NCI-H526 treated with DMSO at 0.1 percent for 48 hours (cell line): ENCODE measurements around the gene HBB.

Experiments
- DNase-seq: peaks from one replicate; lab custom pipeline; 2025; lab: John Stamatoyannopoulos, UW

Gene HBB

DNA sequence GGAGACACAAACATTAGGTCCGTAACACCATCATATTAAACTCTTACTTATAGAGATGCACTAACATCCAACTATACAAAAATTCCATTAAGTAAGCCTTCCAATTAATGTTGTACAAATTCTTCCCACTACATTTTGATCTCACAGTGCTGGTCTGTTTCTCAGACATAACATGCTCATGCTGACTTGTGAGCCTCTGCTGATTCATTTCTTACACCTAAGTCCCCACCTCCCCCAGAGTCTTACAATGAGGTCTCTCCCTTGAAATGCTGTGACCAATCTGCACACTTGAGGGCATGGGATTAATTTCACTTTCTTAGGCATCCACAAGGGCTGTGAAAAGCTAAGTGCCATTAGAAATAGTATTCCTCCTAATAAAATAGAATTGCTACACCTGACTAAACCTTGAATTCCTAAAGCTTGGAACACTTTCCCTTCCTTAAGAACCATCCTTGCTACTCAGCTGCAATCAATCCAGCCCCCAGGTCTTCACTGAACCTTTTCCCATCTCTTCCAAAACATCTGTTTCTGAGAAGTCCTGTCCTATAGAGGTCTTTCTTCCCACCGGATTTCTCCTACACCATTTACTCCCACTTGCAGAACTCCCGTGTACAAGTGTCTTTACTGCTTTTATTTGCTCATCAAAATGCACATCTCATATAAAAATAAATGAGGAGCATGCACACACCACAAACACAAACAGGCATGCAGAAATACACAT is 20.8 kb upstream of the HBB start:
- no peak for DNase-seq

DNA sequence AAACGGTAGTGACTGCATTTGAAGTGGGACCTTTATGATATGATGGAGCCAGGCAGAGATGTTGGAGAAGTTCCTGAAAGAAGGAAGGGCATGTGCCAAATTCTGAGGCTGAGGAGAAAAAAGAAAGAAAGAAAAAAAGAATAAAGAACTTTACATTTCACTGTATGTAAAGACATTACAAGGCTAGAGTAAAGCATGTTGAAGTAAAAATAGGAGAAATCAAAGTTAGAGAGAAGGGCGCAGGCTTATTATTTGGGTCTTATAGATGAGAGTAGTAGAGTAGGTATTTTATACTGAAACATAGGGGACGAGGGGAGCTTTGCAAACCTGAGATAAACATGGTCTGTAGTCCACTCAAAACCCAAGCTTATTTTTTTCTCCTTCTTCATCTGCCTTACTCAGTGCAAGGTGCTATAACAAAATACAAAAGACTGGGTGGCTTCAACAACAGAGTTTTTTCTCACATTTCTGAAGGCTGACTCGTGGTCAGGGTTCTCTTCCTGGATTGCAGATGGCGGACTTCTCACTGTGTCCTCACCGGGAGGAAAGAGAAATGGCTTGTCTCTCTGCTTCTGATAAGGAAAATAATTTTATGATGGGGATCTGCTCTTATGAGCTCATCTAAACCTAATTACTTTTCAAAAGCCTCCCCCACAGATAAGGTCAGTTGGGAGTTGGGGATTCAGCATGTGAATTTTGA is 20.1 kb upstream of the HBB start:
- DNase-seq = no peak

DNA sequence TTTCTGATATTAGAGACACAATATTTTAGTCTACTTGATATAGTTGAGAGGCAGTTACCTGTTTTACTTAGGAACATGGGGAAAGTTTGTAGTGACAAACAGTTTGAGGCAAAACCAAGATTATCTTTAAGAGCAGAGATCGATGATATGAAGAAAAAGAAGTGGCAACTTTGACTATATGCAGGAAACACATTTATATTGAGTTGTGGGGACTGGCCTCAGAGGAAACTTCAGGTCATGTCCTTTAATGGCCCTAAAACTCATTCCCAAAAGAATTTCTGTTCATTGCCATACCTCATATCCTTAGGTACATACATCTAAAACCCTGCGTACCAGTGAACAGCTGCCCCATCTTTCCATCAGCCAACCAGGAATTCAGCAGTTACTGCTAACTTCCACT is 18.3 kb upstream of the HBB start:
- DNase-seq = no peak

DNA sequence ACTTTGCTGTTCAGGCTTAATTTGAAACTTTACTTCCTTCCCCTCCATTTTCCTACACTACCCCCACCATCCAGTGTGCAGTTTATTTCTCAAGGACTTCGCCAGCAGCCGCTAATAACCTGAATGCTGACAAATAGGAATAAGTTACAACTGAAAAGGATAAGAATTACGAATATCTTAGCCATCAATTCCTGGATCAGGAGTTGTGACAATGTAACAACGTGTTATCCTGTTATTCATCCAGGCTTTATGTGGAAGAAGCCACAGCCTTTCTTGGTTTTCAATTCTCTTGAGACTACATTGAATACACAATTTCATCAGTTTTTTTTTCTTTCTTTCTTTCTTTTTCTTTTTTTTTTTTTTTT is 16.9 kb upstream of the HBB start:
- no peak for DNase-seq

DNA sequence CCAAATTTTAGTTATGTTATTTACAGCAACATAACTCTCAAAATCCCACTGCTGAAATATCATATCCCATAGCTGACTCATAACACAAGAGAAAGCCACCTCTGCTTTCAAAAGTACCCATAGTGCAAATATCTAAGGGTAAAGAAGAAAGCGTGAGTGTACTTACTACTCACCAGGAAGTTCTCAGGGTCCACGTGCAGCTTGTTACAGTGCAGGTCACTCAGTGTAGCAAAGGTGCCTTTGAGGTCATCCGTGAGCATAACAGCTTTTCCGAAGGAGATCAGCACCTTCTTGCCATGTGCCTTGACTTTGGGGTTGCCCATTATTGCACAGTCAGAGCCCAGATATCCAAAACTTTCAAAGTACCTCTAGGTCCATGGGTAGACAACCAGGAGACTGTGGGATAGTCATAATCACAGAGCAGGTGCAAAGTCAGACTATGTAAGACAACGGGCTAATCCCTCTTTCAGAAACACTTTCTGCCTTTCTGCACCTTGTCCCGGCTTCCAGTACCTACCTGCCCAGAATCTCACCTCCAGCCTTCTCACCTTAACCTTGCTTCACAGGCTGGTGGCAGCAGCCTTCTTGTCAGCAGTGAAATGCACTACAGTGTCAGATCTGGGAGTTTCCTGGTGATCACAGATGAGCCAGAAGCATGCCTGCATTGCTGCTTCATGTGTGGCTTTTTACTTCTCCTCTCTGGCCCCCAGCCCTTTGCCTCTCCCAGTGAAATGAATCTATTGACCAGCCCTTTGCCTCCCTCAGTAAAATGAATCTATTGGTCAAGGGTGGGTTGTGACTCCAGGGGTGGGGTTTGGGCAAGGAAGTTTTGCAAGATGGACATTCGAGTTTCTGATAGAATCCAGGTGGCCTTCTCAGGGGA is 16.3 kb upstream of the HBB start:
- DNase-seq = no peak

DNA sequence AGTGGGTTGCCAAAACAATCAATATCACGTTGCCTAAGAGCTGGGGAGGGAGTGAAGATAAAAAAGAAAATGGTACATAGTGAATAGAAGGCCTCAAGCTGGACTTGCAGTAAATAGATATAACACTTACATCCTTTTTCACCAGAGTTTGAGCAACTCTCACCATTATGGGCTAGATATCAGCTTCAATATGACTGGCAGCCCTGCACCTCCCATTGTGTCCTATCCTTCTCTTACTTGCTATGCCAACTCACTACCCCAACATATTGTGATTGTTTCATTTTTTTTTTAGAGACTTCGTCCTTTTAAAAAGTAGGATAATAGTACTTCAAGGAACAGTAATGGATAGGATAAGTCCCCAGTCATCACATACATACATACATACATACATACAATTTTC is 15.3 kb upstream of the HBB start:
- DNase-seq = no peak

DNA sequence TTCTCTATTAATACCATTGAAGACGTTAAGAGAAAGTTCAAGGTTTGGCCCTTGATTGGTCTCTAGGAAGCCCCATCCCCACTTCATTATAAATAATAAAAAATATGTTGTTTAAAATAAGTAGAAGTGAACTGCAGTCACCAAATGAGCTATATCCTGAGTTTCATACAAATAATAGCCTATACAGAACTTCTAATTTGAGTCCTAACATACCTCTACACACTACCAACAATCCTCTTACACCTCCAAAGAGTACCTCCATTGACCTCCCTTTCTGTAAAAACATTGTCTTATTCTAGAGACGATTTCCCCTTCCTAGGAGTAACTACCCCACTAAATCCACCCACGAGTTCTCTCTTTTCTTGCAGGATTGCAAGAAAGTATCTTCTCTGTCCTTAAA is 14.6 kb upstream of the HBB start:
- no peak for DNase-seq

DNA sequence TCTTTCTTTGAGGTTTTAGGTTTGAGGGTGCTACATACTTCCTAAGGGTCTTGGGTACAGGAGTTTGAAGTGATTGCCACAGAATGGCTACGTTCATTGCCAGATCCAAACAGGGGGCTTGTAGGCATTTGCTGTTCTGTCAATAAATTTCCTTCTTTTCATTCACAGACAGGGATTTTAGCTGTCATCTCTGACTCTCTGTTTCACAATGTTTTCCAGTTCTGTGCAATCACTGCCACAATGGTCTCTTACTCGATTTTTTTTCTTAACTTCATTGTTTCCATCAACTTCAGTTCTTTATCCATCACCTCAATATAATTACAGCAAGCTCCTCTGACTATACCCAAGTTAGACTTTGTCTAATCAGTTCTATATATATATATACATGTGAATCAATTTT is 13.6 kb upstream of the HBB start:
- no peak for DNase-seq

DNA sequence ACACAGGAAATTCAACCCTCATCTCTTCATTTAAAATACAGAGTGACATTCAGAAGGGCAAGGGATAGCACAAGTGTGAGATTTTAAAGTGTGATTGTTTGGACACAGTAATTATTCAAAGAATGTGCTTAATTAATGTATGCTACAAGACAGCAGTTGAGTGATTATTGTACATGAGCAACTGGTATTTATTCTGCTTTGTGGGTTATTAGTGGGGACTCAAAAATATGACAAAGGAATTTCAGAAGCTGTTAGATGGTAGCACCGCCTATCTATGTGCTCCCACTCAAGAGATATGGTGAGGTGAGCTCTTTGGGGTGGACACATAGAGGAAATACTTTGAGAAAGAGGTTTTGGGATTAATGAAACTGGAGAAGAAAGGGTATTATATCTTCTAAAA is 13.2 kb upstream of the HBB start:
- DNase-seq = no peak

DNA sequence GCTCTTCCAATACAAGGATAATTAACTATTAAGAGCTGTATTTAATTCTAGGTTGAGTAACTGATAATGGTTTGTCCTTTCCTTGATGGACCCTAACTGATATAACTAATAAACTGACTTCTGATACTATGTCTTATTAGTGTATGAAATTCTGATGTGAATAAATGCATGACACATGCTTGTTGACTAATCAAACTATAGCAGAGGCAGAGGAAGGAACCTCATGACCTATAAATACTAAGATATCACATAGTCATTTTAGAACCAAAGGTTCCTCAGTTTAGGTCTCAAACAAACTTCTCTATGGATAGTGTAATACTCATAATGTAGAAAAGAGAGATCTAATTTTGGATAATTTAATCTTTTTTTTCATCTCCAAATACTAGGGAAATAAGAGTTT is 12.2 kb upstream of the HBB start:
- DNase-seq = no peak

DNA sequence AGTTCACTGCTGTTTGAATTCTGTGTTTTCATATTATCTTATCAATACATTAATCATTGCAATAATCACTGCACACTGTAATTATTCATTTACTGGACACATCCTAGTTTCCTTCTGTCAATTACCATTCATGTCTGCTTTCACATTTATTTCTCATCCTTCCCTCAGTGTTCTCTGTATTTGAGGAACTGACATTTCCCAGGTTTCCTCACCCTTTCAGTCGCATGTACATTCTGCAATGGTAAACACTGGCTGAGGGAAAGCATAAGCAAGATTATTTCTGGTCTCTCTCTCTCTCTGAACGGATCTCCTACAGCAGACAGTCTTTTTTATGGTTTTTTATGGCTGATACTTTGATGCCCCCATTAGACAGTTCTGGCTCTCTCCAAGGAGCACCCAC is 11.6 kb upstream of the HBB start:
- no peak for DNase-seq

DNA sequence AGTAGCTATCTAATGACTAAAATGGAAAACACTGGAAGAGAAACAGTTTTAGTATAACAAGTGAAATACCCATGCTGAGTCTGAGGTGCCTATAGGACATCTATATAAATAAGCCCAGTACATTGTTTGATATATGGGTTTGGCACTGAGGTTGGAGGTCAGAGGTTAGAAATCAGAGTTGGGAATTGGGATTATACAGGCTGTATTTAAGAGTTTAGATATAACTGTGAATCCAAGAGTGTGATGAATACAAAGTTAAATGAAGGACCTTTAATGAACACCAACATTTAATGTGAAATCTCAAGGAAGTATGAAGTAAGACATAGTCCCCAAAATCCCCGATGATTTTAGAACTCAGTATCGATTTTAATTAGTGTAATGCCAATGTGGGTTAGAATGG is 10.5 kb upstream of the HBB start:
- no peak for DNase-seq

DNA sequence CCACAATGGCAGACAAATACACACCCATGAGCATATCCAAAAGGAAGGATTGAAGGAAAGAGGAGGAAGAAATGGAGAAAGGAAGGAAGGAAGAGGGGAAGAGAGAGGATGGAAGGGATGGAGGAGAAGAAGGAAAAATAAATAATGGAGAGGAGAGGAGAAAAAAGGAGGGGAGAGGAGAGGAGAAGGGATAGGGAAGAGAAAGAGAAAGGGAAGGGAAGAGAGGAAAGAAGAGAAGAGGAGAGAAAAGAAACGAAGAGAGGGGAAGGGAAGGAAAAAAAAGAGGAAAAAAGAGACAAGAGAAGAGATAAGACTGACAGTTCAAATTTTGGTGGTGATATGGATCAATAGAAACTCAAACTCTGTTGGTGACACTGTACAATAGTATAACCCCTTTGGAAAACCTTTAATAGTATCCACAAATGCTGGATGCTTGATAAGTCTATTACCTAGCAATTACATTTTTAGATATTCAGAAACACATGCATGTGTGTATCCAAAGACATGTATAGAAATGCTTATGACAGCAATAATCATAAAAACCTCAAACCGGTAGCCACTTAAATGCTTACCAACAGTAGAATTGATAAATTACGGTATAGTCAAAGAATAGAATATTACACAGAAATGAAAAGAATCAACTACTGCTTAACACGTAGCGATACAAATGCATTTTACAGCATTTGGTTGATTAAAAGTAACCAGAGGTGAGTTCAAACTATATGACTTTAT is 8.7 kb upstream of the HBB start:
- DNase-seq = no peak

DNA sequence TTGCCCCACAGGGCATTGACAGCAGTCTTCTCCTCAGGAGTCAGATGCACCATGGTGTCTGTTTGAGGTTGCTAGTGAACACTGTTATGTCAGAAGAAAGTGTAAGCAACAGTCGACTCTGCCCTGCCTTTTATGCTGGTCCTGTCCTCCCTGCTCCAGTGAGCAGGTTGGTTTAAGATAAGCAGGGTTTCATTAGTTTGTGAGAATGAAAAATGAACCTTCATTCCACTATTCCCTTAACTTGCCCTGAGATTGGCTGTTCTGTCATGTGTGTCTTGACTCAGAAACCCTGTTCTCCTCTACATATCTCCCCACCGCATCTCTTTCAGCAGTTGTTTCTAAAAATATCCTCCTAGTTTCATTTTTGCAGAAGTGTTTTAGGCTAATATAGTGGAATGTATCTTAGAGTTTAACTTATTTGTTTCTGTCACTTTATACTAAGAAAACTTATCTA is 7.5 kb upstream of the HBB start, which contains the start of gene HBD:
HBD (minus strand) TSS at position 103 of the 454 bp plus-strand sequence; CDS start at position 53, 50 bp downstream.
- no peak for DNase-seq

DNA sequence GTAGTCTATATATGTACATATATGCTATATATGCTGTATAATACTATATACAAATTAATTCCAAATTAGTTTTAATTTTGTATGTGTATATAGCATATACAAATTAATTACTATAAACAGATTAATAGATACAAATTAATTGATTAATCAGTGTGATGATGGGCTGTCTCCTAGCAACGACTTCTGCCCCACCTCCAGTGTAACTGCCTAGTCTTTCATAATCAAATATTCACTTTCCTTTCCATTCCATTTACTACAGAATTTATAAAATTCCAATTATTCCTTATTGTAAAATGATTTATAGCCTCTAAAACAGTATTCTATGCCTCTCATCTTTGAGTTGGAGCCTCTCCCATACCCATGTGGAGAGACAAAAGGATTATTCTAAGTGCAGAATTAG is 6.4 kb upstream of the HBB start:
- DNase-seq = no peak

DNA sequence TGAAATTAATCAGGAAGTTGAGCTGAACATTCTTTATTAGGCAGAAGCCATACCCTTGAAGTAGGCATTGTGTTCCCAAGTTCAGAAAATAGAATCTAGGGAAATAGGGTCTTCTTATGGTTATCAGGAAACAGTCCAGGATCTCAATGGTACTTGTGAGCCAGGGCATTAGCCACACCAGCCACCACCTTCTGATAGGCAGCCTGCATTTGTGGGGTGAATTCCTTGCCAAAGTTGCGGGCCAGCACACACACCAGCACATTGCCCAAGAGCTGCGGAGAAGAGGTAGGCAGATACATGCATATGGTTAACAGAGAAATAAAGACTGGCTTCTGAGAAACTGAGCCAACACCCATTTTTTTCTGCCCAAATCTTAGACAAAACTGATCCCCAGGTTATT is 6.0 kb upstream of the HBB start:
- DNase-seq = no peak

DNA sequence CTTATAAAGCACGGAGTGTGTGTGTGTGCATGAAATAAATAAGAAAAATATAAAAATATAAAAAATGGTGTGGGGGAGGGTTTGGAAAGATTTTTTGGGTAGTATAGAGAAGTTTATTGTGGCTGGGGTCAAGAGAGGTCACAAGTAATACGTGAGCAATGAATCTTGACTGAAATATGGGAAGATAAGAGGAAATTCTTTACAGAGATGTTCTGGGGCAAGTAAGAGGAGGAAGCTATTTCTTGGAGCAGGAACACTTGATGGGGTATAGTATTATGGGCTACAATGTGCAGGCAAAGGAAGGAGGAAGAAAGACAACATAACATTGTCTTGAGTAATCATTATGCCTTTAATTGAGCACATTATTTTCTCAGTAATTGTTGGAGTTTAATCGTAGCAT is 5.3 kb upstream of the HBB start:
- DNase-seq = no peak

DNA sequence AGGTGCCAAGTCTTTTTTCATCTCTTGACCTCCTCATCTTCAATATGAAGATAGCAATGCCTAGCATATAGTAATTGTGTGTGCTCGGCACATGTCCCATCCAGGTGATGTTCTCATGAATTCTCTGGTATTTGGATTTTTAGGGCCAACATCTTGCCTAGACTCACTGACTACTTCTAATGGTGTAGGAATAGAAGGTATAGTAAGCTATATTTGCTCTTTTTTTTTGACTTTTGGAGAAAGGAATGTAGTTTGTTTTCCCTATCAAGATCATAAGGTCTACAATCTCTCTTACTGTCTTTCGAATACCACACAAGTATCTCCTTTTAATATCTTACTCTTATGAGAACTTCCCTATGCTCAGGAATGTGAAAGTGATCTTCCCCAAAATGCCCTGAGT is 4.2 kb upstream of the HBB start:
- no peak for DNase-seq

DNA sequence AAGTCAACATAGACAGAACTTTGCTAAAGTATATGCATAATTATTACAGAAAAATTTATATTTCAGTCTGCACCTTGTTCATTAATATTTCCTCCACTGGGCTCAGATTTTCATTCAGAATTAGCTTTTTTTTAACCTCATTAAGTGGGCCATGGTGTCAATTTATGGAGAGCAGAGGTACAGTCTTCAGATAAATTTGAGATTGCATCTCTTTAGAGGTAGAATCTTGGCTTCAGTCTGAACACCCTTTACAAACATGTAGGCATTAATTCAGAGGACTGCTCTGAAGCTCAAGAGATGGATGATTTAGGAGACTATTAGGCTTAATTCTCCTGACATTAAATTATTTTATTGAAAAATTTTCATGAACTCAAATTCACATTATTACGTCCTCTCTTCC is 3.4 kb upstream of the HBB start:
- DNase-seq = no peak

DNA sequence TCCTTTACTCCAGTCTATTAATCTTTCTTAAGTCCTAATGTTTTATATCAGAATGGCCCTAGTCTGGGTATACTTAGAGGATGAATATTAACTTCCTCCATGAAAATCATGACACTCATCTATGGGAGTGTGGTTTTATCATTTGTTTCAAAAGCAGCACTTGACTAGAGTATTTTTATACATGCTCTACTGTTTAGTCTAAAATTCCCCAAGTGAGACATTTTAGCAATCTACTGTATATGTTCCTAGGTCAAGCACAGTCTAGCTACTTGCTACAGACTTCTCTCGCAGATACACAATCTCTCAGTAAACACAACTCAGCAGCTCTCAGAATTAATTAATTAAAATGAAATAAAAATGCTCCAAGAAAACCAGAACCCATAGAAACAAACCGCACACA is 2.9 kb upstream of the HBB start:
- DNase-seq = no peak

DNA sequence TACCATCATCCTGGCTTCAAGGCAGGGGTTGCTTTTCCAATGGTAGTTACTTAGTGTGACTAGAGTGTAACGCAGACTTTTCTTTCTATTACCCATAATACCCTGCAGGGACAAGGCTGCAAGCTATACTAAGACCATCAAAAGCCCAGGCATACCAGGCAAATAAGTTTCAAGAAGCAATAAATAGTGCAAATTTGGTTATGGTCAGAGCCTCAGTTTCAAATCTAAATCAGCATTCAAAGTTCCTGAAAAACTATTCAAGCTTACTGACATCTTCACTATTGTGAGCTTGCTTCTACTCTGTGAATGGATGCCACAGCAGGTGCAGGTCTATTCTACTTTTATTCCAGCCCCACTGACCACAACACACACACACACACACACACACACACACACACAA is 2.5 kb upstream of the HBB start:
- no peak for DNase-seq

DNA sequence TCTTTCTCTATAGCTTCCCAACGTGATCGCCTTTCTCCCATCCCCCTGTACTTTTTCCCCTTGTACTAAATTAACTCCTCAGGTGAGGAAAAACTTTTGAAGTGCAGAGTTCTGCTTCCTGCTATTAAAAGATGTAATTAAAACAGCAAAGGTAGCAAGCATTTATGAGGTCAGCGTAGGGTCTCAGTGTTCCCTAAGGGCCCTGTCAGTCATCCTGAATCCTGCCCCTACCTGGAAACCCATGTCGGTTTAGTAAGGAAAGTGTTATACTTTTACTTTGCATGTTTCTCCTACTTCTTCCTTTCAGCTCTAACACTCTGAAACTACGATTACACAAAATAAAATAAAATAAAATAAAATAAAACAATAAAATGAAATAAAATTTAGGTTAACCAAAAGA is 1.3 kb upstream of the HBB start:
- DNase-seq = no peak
